RWPE1 (cell line): ENCODE measurements around the gene ACOT7.
A peak's percentile ranks its signal among the peaks of the same experiment; 100 is the strongest.

Source experiments
- CTCF ChIA-PET: fragments of 350-600 bp; sonication (Branson Sonifier 250); formaldehyde crosslinking; extraction: SDS; loops from one replicate; lab custom pipeline; 2021; lab: Yijun Ruan, JAX
- POLR2A ChIA-PET: fragments of 400-600 bp; formaldehyde crosslinking; extraction: SDS; loops from one replicate; lab custom pipeline; 2020; ENCODE audit warnings: antibody characterized with exemption; ENCODE audit not compliant: low non-redundant PET; lab: Yijun Ruan, JAX
- DNase-seq: peaks from one replicate; pipeline ENCODE4 v3.0.0; 2012; ENCODE audit warnings: low spot score
- H3K27ac ChIP-seq: fragments of 450-650 bp; 2 replicates; pipeline ENCODE4 v1.5.1; 2017
- CTCF ChIP-seq: fragments of 450-650 bp; conservative IDR thresholded peaks from 2 replicates; pipeline ENCODE4 v1.5.1; 2017; ENCODE audit warnings: low read depth, mild to moderate bottlenecking

The ACOT7 gene

GRCh38 chr1:6343506-6344405 lies 49.8 kb downstream of the ACOT7 start:
- peak; percentile 91 for DNase-seq
- ChIA-PET CTCF (interaction anchor here (0.6 to 5.2 kb wide), 8 partner anchors 19 to 146 kb away, joined by 3 to 45 read pairs (median 3); partner anchors contain the start of gene ICMT), POLR2A (no interaction called here)
- TF ChIP-seq CTCF, result peak; percentile 97
- peak overlapping the region; percentile 87 for H3K27ac ChIP-seq

GRCh38 chr1:6342056-6342455 lies 51.5 kb downstream of the ACOT7 start:
- DNase-seq, result no peak
- ChIA-PET CTCF (interaction anchor here (5.2 kb wide), 1 partner anchor 95 kb away, joined by 45 read pairs; no protein-coding TSS in a partner anchor), POLR2A (interaction anchor here (0.5 kb wide), 1 partner anchor 52 kb away, joined by 3 read pairs; the partner anchor contains the start of gene ACOT7)
- no peak overlapping the region for H3K27ac ChIP-seq
- no peak for TF ChIP-seq CTCF

- no peak overlapping the region; the same call in 1 of the 2 replicates for H3K27ac ChIP-seq
- CTCF ChIA-PET, result interaction anchor here (0.6 to 2.0 kb wide), 2 partner anchors 66 to 92 kb away, joined by 3 to 17 read pairs; no protein-coding TSS in a partner anchor
- POLR2A ChIA-PET, result no interaction called here
- no peak for TF ChIP-seq CTCF
- no peak for DNase-seq
These were observed 54.9 kb downstream of the ACOT7 start for GRCh38 chr1:6338695-6339094.

- POLR2A ChIA-PET, result no interaction called here
- no peak for TF ChIP-seq CTCF
- CTCF ChIA-PET, result interaction anchor here (1.0 to 1.2 kb wide), 2 partner anchors 68 to 90 kb away, joined by 3 read pairs; no protein-coding TSS in a partner anchor
- H3K27ac ChIP-seq, result peak overlapping the region; percentile 33
- no peak for DNase-seq
These were observed 56.6 kb downstream of the ACOT7 start for GRCh38 chr1:6336776-6337622.

- POLR2A ChIA-PET, result no interaction called here
These were observed 59.1 kb downstream of the ACOT7 start for GRCh38 chr1:6334261-6334993.

More at GRCh38 chr1:6334261-6334993, 59.1 kb downstream of the ACOT7 start:
- no peak for DNase-seq
- no peak for TF ChIP-seq CTCF
- peak overlapping the region; percentile 41; the same call in 1 of the 2 replicates for H3K27ac ChIP-seq
- CTCF ChIA-PET, result interaction anchor here (2.1 kb wide), 1 partner anchor 88 kb away, joined by 7 read pairs; no protein-coding TSS in a partner anchor
